SK-N-SH treated with all-trans-retinoic acid at 6 μM for 48 hours (cell line): ENCODE measurements around the gene ADGRG1.
"Not testable (repeated sequence)": the region's sequence is repeated elsewhere in the genome, so short reads cannot be mapped to it uniquely, and the experiment has no call there.

ENCODE experiments used
- ATAC-seq: fragments of 200-7000 bp; cut with Tn5 transposase; 3 replicates; pipeline ENCODE4 v1.9.1; 2020; ENCODE audit warnings: mild to moderate bottlenecking, moderate library complexity
- ARNTL ChIP-seq: fragments of 450-650 bp; formaldehyde crosslinking; IDR thresholded peaks from 2 replicates; pipeline ENCODE4 v1.5.0; 2020; ENCODE audit warnings: low read depth, mild to moderate bottlenecking, moderate library complexity, borderline replicate concordance
- BACH2 ChIP-seq: fragments of 250-450 bp; sonication (Bioruptor Pico); IDR thresholded peaks from 2 replicates; pipeline ENCODE4 v1.9.0; 2021; ENCODE audit warnings: mild to moderate bottlenecking, borderline replicate concordance
- GLIS3 ChIP-seq: fragments of 250-450 bp; sonication (Bioruptor Pico); IDR thresholded peaks from 2 replicates; pipeline ENCODE4 v1.5.0; 2020; ENCODE audit warnings: mild to moderate bottlenecking, moderate library complexity
- ISL1 ChIP-seq: fragments of 250-450 bp; sonication (Bioruptor Pico); IDR thresholded peaks from 2 replicates; pipeline ENCODE4 v2.1.2; 2022; ENCODE audit warnings: mild to moderate bottlenecking, moderate library complexity
- OSR1 ChIP-seq: fragments of 250-450 bp; sonication (Bioruptor Pico); IDR thresholded peaks from 2 replicates; pipeline ENCODE4 v1.8.0; 2022; ENCODE audit warnings: moderate library complexity, mild to moderate bottlenecking, inconsistent platforms
- PATZ1 ChIP-seq: fragments of 250-450 bp; sonication (Bioruptor Pico); IDR thresholded peaks from 2 replicates; pipeline ENCODE4 v1.8.0; 2020; ENCODE audit warnings: mild to moderate bottlenecking, moderate library complexity, borderline replicate concordance
- SNAI2 ChIP-seq: fragments of 250-450 bp; sonication (Bioruptor Pico); IDR thresholded peaks from 2 replicates; pipeline ENCODE4 v1.5.0; 2020; ENCODE audit warnings: mild to moderate bottlenecking, moderate library complexity
- TCF4 ChIP-seq: fragments of 250-450 bp; sonication (Bioruptor Pico); IDR thresholded peaks from 2 replicates; pipeline ENCODE4 v1.8.0; 2021; ENCODE audit warnings: mild to moderate bottlenecking, moderate library complexity, borderline replicate concordance
- TSHZ2 ChIP-seq: fragments of 250-450 bp; sonication (Bioruptor Pico); IDR thresholded peaks from 2 replicates; pipeline ENCODE4 v1.5.0; 2020; ENCODE audit warnings: mild to moderate bottlenecking, moderate library complexity
- ZC3H10 ChIP-seq: fragments of 250-450 bp; sonication (Bioruptor Pico); IDR thresholded peaks from 2 replicates; pipeline ENCODE4 v1.5.1; 2021; ENCODE audit warnings: mild to moderate bottlenecking, moderate library complexity
- ZFP3 ChIP-seq: fragments of 250-450 bp; sonication (Bioruptor Pico); IDR thresholded peaks from 2 replicates; pipeline ENCODE4 v1.5.0; 2020; ENCODE audit warnings: mild to moderate bottlenecking, moderate library complexity
- ZFP30 ChIP-seq: fragments of 450-650 bp; formaldehyde crosslinking; IDR thresholded peaks from 2 replicates; pipeline ENCODE4 v1.5.0; 2022; ENCODE audit warnings: mild to moderate bottlenecking, moderate library complexity
- ZNF70 ChIP-seq: fragments of 450-650 bp; formaldehyde crosslinking; IDR thresholded peaks from 2 replicates; pipeline ENCODE4 v1.5.0; 2020; ENCODE audit warnings: mild to moderate bottlenecking, moderate library complexity
- ZNF8 ChIP-seq: fragments of 450-650 bp; formaldehyde crosslinking; IDR thresholded peaks from 2 replicates; pipeline ENCODE4 v1.5.0; 2020; ENCODE audit warnings: mild to moderate bottlenecking, moderate library complexity
- TF ChIP-seq, protein P1 (sequence below): fragments of 250-450 bp; sonication (Bioruptor Pico); IDR thresholded peaks from 2 replicates; pipeline ENCODE4 v1.8.0; 2021; ENCODE audit warnings: low read depth, mild to moderate bottlenecking, moderate library complexity, borderline replicate concordance
- TF ChIP-seq, protein P2 (sequence below): fragments of 250-450 bp; sonication (Bioruptor Pico); IDR thresholded peaks from 2 replicates; pipeline ENCODE4 v1.5.1; 2021; ENCODE audit warnings: mild to moderate bottlenecking, moderate library complexity

ADGRG1 gene

GRCh38 chr16:57594531-57595031 is 33.8 kb upstream of the ADGRG1 start:
- TF ChIP-seq OSR1 (no peak), TSHZ2 (CRISPR knock-in tag) (no peak), ZFP3 (no peak), SNAI2 (CRISPR knock-in tag) (no peak)
- TF ChIP-seq, protein P1, sequence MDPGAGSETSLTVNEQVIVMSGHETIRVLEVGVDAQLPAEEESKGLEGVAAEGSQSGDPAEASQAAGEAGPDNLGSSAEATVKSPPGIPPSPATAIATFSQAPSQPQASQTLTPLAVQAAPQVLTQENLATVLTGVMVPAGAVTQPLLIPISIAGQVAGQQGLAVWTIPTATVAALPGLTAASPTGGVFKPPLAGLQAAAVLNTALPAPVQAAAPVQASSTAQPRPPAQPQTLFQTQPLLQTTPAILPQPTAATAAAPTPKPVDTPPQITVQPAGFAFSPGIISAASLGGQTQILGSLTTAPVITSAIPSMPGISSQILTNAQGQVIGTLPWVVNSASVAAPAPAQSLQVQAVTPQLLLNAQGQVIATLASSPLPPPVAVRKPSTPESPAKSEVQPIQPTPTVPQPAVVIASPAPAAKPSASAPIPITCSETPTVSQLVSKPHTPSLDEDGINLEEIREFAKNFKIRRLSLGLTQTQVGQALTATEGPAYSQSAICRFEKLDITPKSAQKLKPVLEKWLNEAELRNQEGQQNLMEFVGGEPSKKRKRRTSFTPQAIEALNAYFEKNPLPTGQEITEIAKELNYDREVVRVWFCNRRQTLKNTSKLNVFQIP (CRISPR knock-in tag), result no peak
- TF ChIP-seq, protein P2, sequence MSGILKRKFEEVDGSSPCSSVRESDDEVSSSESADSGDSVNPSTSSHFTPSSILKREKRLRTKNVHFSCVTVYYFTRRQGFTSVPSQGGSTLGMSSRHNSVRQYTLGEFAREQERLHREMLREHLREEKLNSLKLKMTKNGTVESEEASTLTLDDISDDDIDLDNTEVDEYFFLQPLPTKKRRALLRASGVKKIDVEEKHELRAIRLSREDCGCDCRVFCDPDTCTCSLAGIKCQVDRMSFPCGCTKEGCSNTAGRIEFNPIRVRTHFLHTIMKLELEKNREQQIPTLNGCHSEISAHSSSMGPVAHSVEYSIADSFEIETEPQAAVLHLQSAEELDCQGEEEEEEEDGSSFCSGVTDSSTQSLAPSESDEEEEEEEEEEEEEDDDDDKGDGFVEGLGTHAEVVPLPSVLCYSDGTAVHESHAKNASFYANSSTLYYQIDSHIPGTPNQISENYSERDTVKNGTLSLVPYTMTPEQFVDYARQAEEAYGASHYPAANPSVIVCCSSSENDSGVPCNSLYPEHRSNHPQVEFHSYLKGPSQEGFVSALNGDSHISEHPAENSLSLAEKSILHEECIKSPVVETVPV (CRISPR knock-in tag), result no peak
- ATAC-seq, result no peak

DNA sequence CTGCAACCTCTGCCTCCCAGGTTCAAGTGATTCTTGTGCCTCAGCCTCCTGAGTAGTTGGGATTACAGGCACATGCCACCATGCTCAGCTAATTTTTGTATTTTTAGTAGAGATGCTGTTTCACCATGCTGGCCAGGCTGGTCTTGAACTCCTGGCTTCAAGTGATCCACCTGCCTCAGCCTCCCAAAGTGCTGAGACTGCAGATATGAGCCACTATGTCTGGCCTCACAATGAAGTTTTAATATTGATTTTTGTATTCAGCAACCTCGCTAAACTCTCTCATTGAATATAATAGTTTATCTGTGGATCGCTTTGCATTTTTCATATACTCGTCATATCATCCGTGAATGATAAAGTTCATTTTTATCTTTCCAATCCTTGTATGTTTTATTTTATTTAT is 32.2 kb upstream of the ADGRG1 start:
- not testable (repeated sequence) for ATAC-seq

DNA sequence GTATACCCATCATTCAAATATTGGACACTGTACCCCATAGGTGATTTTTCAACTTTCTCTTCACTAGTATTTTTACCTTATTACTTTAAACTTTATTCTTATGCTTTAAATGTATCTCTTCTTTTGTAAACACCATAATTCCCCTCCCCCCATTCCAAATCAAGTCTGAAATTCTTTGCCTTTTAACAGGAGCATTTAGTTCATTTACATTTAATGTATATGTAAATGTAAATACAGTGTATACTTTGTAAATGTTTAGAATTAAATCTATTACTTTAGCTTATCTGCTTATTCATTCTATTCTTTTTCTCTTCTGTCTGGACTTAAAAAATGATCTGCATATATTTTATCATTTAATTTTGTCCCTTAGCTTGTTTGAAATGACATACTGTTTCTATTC is 30.0 kb upstream of the ADGRG1 start:
- TF ChIP-seq ZNF70 (CRISPR knock-in tag), result no peak
- no peak for TF ChIP-seq ZFP30 (CRISPR knock-in tag)
- no peak for TF ChIP-seq TSHZ2 (CRISPR knock-in tag)
- TF ChIP-seq, protein P1 (CRISPR knock-in tag), result no peak
- no peak for TF ChIP-seq ISL1 (CRISPR knock-in tag)
- TF ChIP-seq BACH2, result no peak
- no peak for TF ChIP-seq PATZ1 (CRISPR knock-in tag)
- TF ChIP-seq OSR1, result no peak
- ATAC-seq, result no peak

GRCh38 chr16:57600048-57600835 is 28.2 kb upstream of the ADGRG1 start:
- ATAC-seq, result peak; percentile 97
- TF ChIP-seq ISL1 (CRISPR knock-in tag), result no peak
- TF ChIP-seq ZNF8 (CRISPR knock-in tag), result no peak
- TF ChIP-seq, protein P2 (CRISPR knock-in tag), result no peak
- TF ChIP-seq ARNTL (CRISPR knock-in tag), result no peak
- no peak for TF ChIP-seq ZC3H10 (CRISPR knock-in tag)
- no peak for TF ChIP-seq OSR1
- TF ChIP-seq GLIS3 (CRISPR knock-in tag), result no peak
- no peak for TF ChIP-seq ZNF70 (CRISPR knock-in tag)
- TF ChIP-seq, protein P1 (CRISPR knock-in tag), result no peak
- no peak for TF ChIP-seq TCF4
- TF ChIP-seq SNAI2 (CRISPR knock-in tag), result no peak
